Measurements from ENCODE around the gene EFHD2. TPM values are rescaled to one million over a fixed set of nuclear protein-coding genes. Genes with fewer than 3 reads are reported as not detected.

EFHD2 gene
- total and polyA plus RNA-seq, 2 of the 8 experiments (the other 6 are each of a cell fraction or from before 2014, with no cell fraction given), result 24.4 to 25.1 TPM

- no peaks in the 10 kb centered on the region for H4K20me1 ChIP-seq (replicated peaks in 1 of 2; ENCODE audit: control insufficient read depth in 1 of 2, insufficient read depth in 2 of 2, low read length in 2 of 2)
- WGBS, 2 experiments (ENCODE audit: extremely low coverage in 1 of 2, insufficient coverage in 1 of 2, insufficient read length in 1 of 2, insufficient replicate concordance in 2 of 2, low coverage in 1 of 2, low lambda C conversion rate in 2 of 2, missing lambda C conversion rate in 1 of 2), result 85 to 100% methylated on average over 1 to 7 of the region's 8 CpGs
- H3K27ac ChIP-seq (ENCODE audit: low read depth, low read length), result no peak within 1 kb of the TSS
- H3K56ac ChIP-seq (replicated peaks; ENCODE audit: insufficient read length, low read depth, low read length), result no peak within 1 kb of the TSS
- H3K23ac ChIP-seq (ENCODE audit: insufficient read length), result no peak within 1 kb of the TSS
- H4K91ac ChIP-seq (replicated peaks; ENCODE audit: insufficient read length, low read length), result no peak within 1 kb of the TSS
- H3K14ac ChIP-seq (ENCODE audit: insufficient read length), result no peak within 1 kb of the TSS
- no peak within 1 kb of the TSS for H3K4me2 ChIP-seq (ENCODE audit: insufficient read depth in 1 of 2, low read depth in 2 of 2, low read length in 2 of 2)
- H2AK5ac ChIP-seq (ENCODE audit: low read depth, low read length), result no peak within 1 kb of the TSS
- H3K9me3 ChIP-seq (ENCODE audit: insufficient read depth in 2 of 2, low read depth in 1 of 2, low read length in 1 of 2), result no peaks in the 10 kb centered on the region
- no peak within 1 kb of the TSS for H2BK120ac ChIP-seq (replicated peaks; ENCODE audit: low read depth, low read length)
- no peak within 1 kb of the TSS for H3K4me3 ChIP-seq (ENCODE audit: extremely low read depth in 1 of 4, insufficient read depth in 2 of 4, low read depth in 3 of 4, low read length in 4 of 4)
- H2BK5ac ChIP-seq (ENCODE audit: low read depth, low read length), result no peak within 1 kb of the TSS
- H2BK12ac ChIP-seq (ENCODE audit: low read depth, low read length), result no peak within 1 kb of the TSS
- ChIA-PET CTCF (ENCODE audit: partially characterized antibody) (no interaction called here), POLR2A (ENCODE audit: partially characterized antibody) (no interaction called here)
- no peak for FAIRE-seq
- H3K4me1 ChIP-seq (replicated peaks in 1 of 4; ENCODE audit: control insufficient read depth in 3 of 4, insufficient read depth in 4 of 4, low read length in 3 of 4), result no peaks in the 10 kb centered on the region
- no peaks in the 10 kb centered on the region for H3K36me3 ChIP-seq (ENCODE audit: control insufficient read depth in 2 of 4, insufficient read depth in 4 of 4, low read length in 3 of 4)
- no peaks in the 10 kb centered on the region for H3K23me2 ChIP-seq (ENCODE audit: low read depth, low read length)
- no peaks in the 10 kb centered on the region for H3K79me1 ChIP-seq (ENCODE audit: low read depth, low read length)
- no peak for TF ChIP-seq SP1 (IDR thresholded peaks at IDR 0.05; ENCODE audit: low read depth, low read length)
- TF ChIP-seq TAF1 (IDR thresholded peaks at IDR 0.05; ENCODE audit: low read depth, low read length), result no peak
- TF ChIP-seq RFX5 (IDR thresholded peaks at IDR 0.05; ENCODE audit: borderline replicate concordance, low read depth, low read length), result no peak
- no peak for TF ChIP-seq CBX5 (IDR thresholded peaks at IDR 0.05; ENCODE audit: low read depth, low read length)
- TF ChIP-seq TAF7 (optimal IDR thresholded peaks at IDR 0.05; ENCODE audit: borderline replicate concordance, low read depth, low read length), result no peak
- TF ChIP-seq PHF8 (conservative IDR thresholded peaks at IDR 0.05; ENCODE audit: low read depth, low read length), result no peak
- no peak for TF ChIP-seq NRF1 (IDR thresholded peaks at IDR 0.05; ENCODE audit: low read depth, low read length)
- TF ChIP-seq JUN (IDR thresholded peaks at IDR 0.05; ENCODE audit: low read depth, low read length), result no peak
- TF ChIP-seq EGR1 (IDR thresholded peaks at IDR 0.05; ENCODE audit: borderline replicate concordance, low read depth, low read length), result no peak
- TF ChIP-seq TCF12 (IDR thresholded peaks at IDR 0.05; ENCODE audit: low read depth, low read length), result no peak
- TF ChIP-seq CBX8 (IDR thresholded peaks at IDR 0.05; ENCODE audit: borderline replicate concordance, low read depth, low read length), result no peak
- TF ChIP-seq TEAD4 (IDR thresholded peaks at IDR 0.05; ENCODE audit: low read depth, low read length), result no peak
- TF ChIP-seq YY1 (IDR thresholded peaks at IDR 0.05; ENCODE audit: low read depth, low read length), result no peak
- no peak for TF ChIP-seq HDAC6 (IDR thresholded peaks at IDR 0.05; ENCODE audit: low read depth, low read length)
- TF ChIP-seq GABPA (IDR thresholded peaks at IDR 0.05; ENCODE audit: borderline replicate concordance, insufficient read depth, low read length), result no peak
- TF ChIP-seq BRCA1 (IDR thresholded peaks at IDR 0.05; ENCODE audit: low read depth, low read length), result no peak
- no peak within 1 kb of the TSS for H4K8ac ChIP-seq (ENCODE audit: extremely low read depth, insufficient read depth, low read length)
- no peaks in the 10 kb centered on the region for H3K27me3 ChIP-seq (replicated peaks in 1 of 4; ENCODE audit: control insufficient read depth in 3 of 4, extremely low read depth in 1 of 4, insufficient read depth in 3 of 4, low read length in 3 of 4)
- no peak within 1 kb of the TSS for H2BK20ac ChIP-seq (ENCODE audit: low read length)
- no peak for DNase-seq (ENCODE audit: low read depth in 1 of 2, low spot score in 2 of 2)
- no peak within 1 kb of the TSS for H4K5ac ChIP-seq (ENCODE audit: insufficient read length, low read depth, low read length)
- H2BK15ac ChIP-seq (ENCODE audit: low read length), result no peak within 1 kb of the TSS
- no peak within 1 kb of the TSS for H3K4ac ChIP-seq (replicated peaks; ENCODE audit: insufficient read length, low read depth, low read length)
- no peak within 1 kb of the TSS for H3K9ac ChIP-seq (replicated peaks in 1 of 4; ENCODE audit: extremely low read depth in 1 of 4, low read depth in 3 of 4, low read length in 3 of 4)
- H3K79me2 ChIP-seq (ENCODE audit: control insufficient read depth in 1 of 2, insufficient read depth in 2 of 2, low read length in 2 of 2), result no peaks in the 10 kb centered on the region
- no peak within 1 kb of the TSS for H2AFZ ChIP-seq (ENCODE audit: low read length)
- no peak within 1 kb of the TSS for H3K18ac ChIP-seq (ENCODE audit: extremely low read depth, low read length)
These were observed 46.7 kb downstream of the EFHD2 start, which contains the start of gene CELA2A for GRCh38 chr1:15456313-15456954. Gene CELA2A (plus strand): TSS chr1:15456732. CDS start chr1:15456754, 22 bp downstream.

Measured in H1 (cell line).